HL-60 (cell line): ENCODE results near the gene FAM110C.

Experiments
- CTCF ChIP-seq: IDR thresholded peaks from one replicate; pipeline ENCODE4 v1.5.1; 2011; ENCODE audit warnings: low read length, control low read depth, inconsistent platforms; ENCODE audit not compliant: insufficient read depth
- GABPA ChIP-seq: IDR thresholded peaks from 2 replicates; pipeline ENCODE4 v1.6.1; 2012; ENCODE audit warnings: low read depth
- POLR2AphosphoS5 ChIP-seq: IDR thresholded peaks from 2 replicates; pipeline ENCODE4 v1.6.1; 2012; ENCODE audit warnings: low read depth
- SPI1 ChIP-seq: IDR thresholded peaks from 2 replicates; pipeline ENCODE4 v1.6.1; 2012; ENCODE audit warnings: low read depth, mild to moderate bottlenecking, borderline replicate concordance
- TF ChIP-seq, protein P1 (sequence below): IDR thresholded peaks from 2 replicates; pipeline ENCODE4 v1.6.1; 2012; ENCODE audit warnings: low read depth; ENCODE audit not compliant: insufficient replicate concordance

- no peak for TF ChIP-seq POLR2AphosphoS5
- TF ChIP-seq, protein P1, sequence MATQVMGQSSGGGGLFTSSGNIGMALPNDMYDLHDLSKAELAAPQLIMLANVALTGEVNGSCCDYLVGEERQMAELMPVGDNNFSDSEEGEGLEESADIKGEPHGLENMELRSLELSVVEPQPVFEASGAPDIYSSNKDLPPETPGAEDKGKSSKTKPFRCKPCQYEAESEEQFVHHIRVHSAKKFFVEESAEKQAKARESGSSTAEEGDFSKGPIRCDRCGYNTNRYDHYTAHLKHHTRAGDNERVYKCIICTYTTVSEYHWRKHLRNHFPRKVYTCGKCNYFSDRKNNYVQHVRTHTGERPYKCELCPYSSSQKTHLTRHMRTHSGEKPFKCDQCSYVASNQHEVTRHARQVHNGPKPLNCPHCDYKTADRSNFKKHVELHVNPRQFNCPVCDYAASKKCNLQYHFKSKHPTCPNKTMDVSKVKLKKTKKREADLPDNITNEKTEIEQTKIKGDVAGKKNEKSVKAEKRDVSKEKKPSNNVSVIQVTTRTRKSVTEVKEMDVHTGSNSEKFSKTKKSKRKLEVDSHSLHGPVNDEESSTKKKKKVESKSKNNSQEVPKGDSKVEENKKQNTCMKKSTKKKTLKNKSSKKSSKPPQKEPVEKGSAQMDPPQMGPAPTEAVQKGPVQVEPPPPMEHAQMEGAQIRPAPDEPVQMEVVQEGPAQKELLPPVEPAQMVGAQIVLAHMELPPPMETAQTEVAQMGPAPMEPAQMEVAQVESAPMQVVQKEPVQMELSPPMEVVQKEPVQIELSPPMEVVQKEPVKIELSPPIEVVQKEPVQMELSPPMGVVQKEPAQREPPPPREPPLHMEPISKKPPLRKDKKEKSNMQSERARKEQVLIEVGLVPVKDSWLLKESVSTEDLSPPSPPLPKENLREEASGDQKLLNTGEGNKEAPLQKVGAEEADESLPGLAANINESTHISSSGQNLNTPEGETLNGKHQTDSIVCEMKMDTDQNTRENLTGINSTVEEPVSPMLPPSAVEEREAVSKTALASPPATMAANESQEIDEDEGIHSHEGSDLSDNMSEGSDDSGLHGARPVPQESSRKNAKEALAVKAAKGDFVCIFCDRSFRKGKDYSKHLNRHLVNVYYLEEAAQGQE: no peak
- TF ChIP-seq CTCF: no peak
- no peak for TF ChIP-seq GABPA
- no peak for TF ChIP-seq SPI1
These were observed 12.7 kb downstream of the FAM110C start for GRCh38 chr2:33620-34019.
